HAP-1 (cell line): Measurements from ENCODE around the gene FANCD2OS.
"Not testable (repeated sequence)": the region's sequence is repeated elsewhere in the genome, so short reads cannot be mapped to it uniquely, and the experiment has no call there.

ENCODE experiments used
- DNase-seq, 2 experiments: peaks; one replicate each; pipeline ENCODE4 v3.0.0-alpha.2; 2016 to 2020; ENCODE audit warnings: low spot score in 2 of 2
- H3K27me3 ChIP-seq: fragments of 250-450 bp; sonication (Bioruptor Pico); 2 replicates; pipeline ENCODE4 v1.5.1; 2020; ENCODE audit warnings: low read depth, mild to moderate bottlenecking, moderate library complexity
- H3K36me3 ChIP-seq: fragments of 250-450 bp; sonication (Bioruptor Pico); replicated peaks from 2 replicates; pipeline ENCODE4 v1.5.1; 2020; ENCODE audit warnings: mild to moderate bottlenecking
- H3K4me1 ChIP-seq: fragments of 250-450 bp; sonication (Bioruptor Pico); 2 replicates; pipeline ENCODE4 v1.5.1; 2020; ENCODE audit warnings: mild to moderate bottlenecking
- H3K4me3 ChIP-seq: fragments of 250-450 bp; sonication (Bioruptor Pico); 2 replicates; pipeline ENCODE4 v1.5.1; 2020; ENCODE audit warnings: mild to moderate bottlenecking, moderate library complexity
- H3K9me3 ChIP-seq: fragments of 250-450 bp; sonication (Bioruptor Pico); 2 replicates; pipeline ENCODE4 v1.5.1; 2020; ENCODE audit warnings: mild to moderate bottlenecking, moderate library complexity
- in situ Hi-C: fragments of 300-500 bp; cut with MboI; formaldehyde crosslinking; loops from 3 replicates; pipeline ENCODE4 v1.14.3; 2020; ENCODE audit warnings: low sequenced_read_pairs, inconsistent platforms, mixed read lengths

Gene FANCD2OS

GRCh38 chr3:10122724-10123123, 14.7 kb upstream of the FANCD2OS start:
- Histone ChIP-seq H3K4me1 (no peaks in the 10 kb centered on the region; the same call in 1 of the 2 replicates), H3K9me3 (no peaks in the 10 kb centered on the region), H3K36me3 (peaks cover 34% of the 10 kb centered on the region), H3K27me3 (no peaks in the 10 kb centered on the region), H3K4me3 (no peak overlapping the region)
- no peak for DNase-seq
- in situ Hi-C loops = no loop called here

DNA sequence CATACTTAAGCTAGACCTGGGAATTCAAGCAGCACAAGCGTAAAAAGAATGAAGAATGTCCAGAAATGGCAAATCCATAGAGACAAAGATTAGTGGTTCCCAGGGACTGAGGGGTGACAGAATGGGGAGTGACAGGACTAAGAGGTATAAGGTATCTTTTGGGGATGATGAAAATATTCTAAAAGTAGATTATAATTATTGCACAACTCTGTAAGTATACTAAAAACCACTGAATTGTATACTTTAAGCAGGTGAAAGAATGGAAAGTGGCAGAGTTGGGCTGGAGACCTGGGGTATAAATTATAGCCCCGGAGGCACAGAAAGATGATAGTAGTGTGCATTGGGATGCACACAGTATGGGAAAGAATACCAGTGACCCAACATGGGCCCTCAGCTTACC, 13.0 kb upstream of the FANCD2OS start:
- Histone ChIP-seq H3K36me3 (peaks cover 20% of the 10 kb centered on the region), H3K4me3 (no peak overlapping the region), H3K4me1 (peaks cover 4% of the 10 kb centered on the region), H3K9me3 (no peaks in the 10 kb centered on the region), H3K27me3 (no peaks in the 10 kb centered on the region)
- no peak for DNase-seq
- in situ Hi-C loops = no loop called here

DNA sequence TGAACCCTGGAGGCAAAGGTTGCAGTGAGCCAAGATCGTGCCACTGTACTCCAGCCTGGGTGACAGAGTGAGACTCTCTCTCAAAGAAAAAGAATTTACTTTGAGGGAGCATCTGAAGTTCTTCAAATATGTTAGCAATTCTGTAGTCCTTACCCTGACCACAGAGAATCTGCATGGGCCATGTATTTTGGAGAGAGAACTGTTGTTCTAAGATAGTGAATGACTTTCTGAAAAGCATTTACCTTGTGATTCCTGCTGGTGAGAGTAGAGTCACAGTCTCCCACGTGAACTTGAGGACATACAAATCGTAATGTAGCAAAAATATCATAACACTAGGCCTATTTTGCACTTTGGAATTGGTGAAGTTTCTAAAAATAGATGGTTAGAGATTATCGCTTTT, 11.3 kb upstream of the FANCD2OS start:
- in situ Hi-C loops = no loop called here

GRCh38 chr3:10116928-10117327, 8.9 kb upstream of the FANCD2OS start:
- Histone ChIP-seq H3K36me3 (peaks cover 8% of the 10 kb centered on the region), H3K9me3 (no peaks in the 10 kb centered on the region), H3K27me3 (no peaks in the 10 kb centered on the region), H3K4me1 (peaks cover 8% of the 10 kb centered on the region; the same call in 1 of the 2 replicates), H3K4me3 (peak overlapping the region; percentile 97)
- no peak for DNase-seq
- in situ Hi-C loops = no loop called here

More for the DNA sequence above, 11.3 kb upstream of the FANCD2OS start:
- Histone ChIP-seq H3K9me3 (no peaks in the 10 kb centered on the region), H3K4me1 (peaks cover 8% of the 10 kb centered on the region), H3K36me3 (peaks cover 8% of the 10 kb centered on the region), H3K4me3 (no peak overlapping the region), H3K27me3 (no peaks in the 10 kb centered on the region)
- no peak for DNase-seq

GRCh38 chr3:10116138-10116460, 8.0 kb upstream of the FANCD2OS start:
- in situ Hi-C loops = no loop called here
- H3K36me3 ChIP-seq = peaks cover 8% of the 10 kb centered on the region
- no peaks in the 10 kb centered on the region for H3K27me3 ChIP-seq
- H3K4me3 ChIP-seq = peak overlapping the region; percentile 97
- peaks cover 8% of the 10 kb centered on the region; the same call in 1 of the 2 replicates for H3K4me1 ChIP-seq
- H3K9me3 ChIP-seq = no peaks in the 10 kb centered on the region
- no peak for DNase-seq

DNA sequence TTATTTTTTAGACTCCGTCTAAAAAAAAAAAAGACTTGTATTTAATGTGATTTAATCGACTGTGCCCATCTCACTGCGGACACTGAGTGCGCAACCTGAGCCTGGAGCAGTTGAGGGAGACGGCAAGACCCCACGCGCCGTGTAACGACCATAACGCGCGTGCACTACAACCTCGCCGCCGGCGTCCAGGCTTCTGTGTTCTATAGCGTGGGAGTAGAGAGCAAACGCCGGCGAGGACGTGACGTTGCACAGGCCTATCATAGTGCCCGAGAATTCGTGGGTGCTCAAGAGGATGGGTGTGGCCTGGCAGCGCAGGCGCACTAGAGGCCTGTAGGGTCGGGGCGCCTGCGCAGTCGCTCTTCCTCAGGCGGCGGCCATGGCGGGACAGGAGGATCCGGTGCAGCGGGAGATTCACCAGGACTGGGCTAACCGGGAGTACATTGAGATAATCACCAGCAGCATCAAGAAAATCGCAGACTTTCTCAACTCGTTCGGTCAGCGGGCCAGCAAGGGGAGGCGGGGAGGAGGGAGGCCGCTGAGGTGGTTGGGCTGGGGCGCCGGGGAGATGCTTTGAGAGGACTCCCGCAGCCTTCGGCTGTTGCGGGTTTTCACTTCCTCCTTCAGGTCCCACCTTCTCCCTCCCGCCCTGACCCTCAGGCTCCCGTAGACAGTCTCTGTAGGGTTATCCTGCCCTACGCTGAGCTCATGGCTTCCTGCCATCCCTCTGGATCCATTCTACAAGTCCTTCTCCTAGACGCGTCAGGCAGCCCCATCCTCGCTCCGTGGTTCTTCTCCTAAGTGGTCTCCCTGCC, 7.5 kb upstream of the FANCD2OS start, which contains the start of gene BRK1:
BRK1 (plus strand) TSS at position 350 of the 812 bp plus-strand sequence; CDS start at position 377, 27 bp downstream.
- peak within 1 kb of the TSS; percentile 97 for H3K4me3 ChIP-seq
- in situ Hi-C loops = no loop called here

GRCh38 chr3:10106919-10107318, 1.1 kb downstream of the FANCD2OS start:
- Histone ChIP-seq H3K4me1 (no peaks in the 10 kb centered on the region), H3K36me3 (peaks cover 2% of the 10 kb centered on the region), H3K9me3 (no peaks in the 10 kb centered on the region), H3K27me3 (no peaks in the 10 kb centered on the region), H3K4me3 (no peak overlapping the region)
- in situ Hi-C loops = no loop called here
- no peak for DNase-seq

More for the DNA sequence above, 7.5 kb upstream of the FANCD2OS start, which contains the start of gene BRK1:
- Histone ChIP-seq H3K36me3 (peaks cover 4% of the 10 kb centered on the region), H3K9me3 (no peaks in the 10 kb centered on the region), H3K27me3 (no peaks in the 10 kb centered on the region), H3K4me1 (peaks cover 8% of the 10 kb centered on the region; the same call in 1 of the 2 replicates)
- peak; percentile 93 to 95 for DNase-seq

DNA sequence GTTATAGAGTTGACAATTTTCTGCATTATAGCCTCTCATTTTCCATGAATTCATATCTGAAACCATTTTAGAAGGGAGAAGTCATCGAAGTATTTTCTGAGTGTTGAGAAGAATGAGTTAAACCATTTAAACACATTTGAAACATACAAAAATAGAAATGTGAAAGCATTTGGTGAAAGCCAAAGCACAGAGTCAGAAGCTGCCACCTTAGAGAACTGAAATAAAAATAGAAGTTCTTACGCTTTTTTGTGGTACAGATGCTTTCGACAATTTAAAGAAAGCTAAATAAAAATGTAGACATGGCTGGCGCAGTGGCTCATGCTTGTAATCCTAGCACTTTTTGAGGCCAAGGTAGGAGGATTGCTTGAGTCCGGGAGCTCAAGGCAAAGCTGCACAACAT, 9.0 kb downstream of the FANCD2OS start:
- in situ Hi-C loops = no loop called here
- Histone ChIP-seq H3K27me3 (no peaks in the 10 kb centered on the region), H3K4me3 (no peak overlapping the region), H3K9me3 (no peaks in the 10 kb centered on the region), H3K4me1 (no peaks in the 10 kb centered on the region), H3K36me3 (peaks cover 65% of the 10 kb centered on the region)
- no peak for DNase-seq

GRCh38 chr3:10093678-10094077, 14.4 kb downstream of the FANCD2OS start:
- no peak for DNase-seq
- in situ Hi-C loops = no loop called here
- Histone ChIP-seq H3K4me1 (no peaks in the 10 kb centered on the region), H3K36me3 (peaks cover 74% of the 10 kb centered on the region), H3K4me3 (no peak overlapping the region), H3K9me3 (no peaks in the 10 kb centered on the region), H3K27me3 (no peaks in the 10 kb centered on the region)

GRCh38 chr3:10091387-10091786, 16.7 kb downstream of the FANCD2OS start:
- DNase-seq, H3K27me3 ChIP-seq, H3K4me1 ChIP-seq, H3K9me3 ChIP-seq, H3K4me3 ChIP-seq, in situ Hi-C loops: not testable (repeated sequence)
- H3K36me3 ChIP-seq = peaks cover 79% of the 10 kb centered on the region

GRCh38 chr3:10090774-10091173, 17.3 kb downstream of the FANCD2OS start:
- DNase-seq, H3K9me3 ChIP-seq, H3K27me3 ChIP-seq, H3K4me3 ChIP-seq, H3K4me1 ChIP-seq, in situ Hi-C loops: not testable (repeated sequence)
- H3K36me3 ChIP-seq = peaks cover 80% of the 10 kb centered on the region

DNA sequence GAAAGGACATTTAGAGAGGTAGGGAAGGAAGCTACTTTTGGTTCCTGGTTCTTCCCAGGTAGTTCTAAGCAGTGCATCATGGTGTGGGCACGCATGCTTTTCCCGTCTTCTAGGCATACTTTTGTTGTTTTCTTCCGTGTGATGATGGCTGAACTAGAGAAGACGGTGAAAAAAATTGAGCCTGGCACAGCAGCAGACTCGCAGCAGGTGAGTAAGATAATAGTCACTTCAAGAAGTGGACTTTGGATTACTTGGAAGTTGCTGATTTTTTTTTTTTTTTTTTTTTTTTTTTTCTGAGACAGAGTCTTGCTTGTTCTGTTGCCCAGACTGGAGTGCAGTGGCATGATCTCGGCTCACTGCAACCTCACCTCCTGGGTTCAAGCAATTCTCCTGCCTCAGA, 17.9 kb downstream of the FANCD2OS start:
- H3K4me3 ChIP-seq = no peak overlapping the region
- no peaks in the 10 kb centered on the region for H3K9me3 ChIP-seq
- DNase-seq = no peak
- in situ Hi-C loops = no loop called here
- H3K4me1 ChIP-seq = peaks cover 3% of the 10 kb centered on the region; the same call in 1 of the 2 replicates
- no peaks in the 10 kb centered on the region for H3K27me3 ChIP-seq
- peaks cover 79% of the 10 kb centered on the region for H3K36me3 ChIP-seq

- in situ Hi-C loops = no loop called here
- peaks cover 3% of the 10 kb centered on the region; the same call in 1 of the 2 replicates for H3K4me1 ChIP-seq
- H3K9me3 ChIP-seq = no peaks in the 10 kb centered on the region
- peaks cover 76% of the 10 kb centered on the region for H3K36me3 ChIP-seq
- H3K27me3 ChIP-seq = no peaks in the 10 kb centered on the region
- H3K4me3 ChIP-seq = no peak overlapping the region
- peak; percentile 8 to 32 for DNase-seq
Observed at GRCh38 chr3:10088256-10088655, 19.8 kb downstream of the FANCD2OS start.

DNA sequence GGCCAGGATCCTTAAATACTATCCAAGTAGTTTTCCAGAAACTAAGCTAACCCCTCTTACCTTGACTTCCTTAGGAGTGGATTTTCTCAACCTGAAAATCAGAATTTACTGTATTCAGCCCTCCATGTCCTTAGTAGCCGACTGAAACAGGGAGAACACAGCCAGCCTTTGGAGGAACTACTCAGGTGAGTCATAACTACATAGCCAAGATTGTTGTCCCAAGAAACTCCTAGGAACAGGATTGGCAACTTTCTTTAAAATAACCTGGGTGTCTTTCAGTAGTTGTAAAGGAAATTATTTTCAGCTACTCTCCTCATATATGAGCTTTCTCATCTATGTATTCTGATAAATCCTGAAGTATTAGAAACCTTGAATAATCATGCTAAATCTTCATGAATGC, 22.3 kb downstream of the FANCD2OS start:
- no peak for DNase-seq
- peaks cover 87% of the 10 kb centered on the region for H3K36me3 ChIP-seq
- no peak overlapping the region for H3K4me3 ChIP-seq
- no peaks in the 10 kb centered on the region for H3K9me3 ChIP-seq
- in situ Hi-C loops = no loop called here
- H3K27me3 ChIP-seq = no peaks in the 10 kb centered on the region
- H3K4me1 ChIP-seq = peaks cover 3% of the 10 kb centered on the region; the same call in 1 of the 2 replicates
